Measurements from ENCODE around the gene CD151.

The CD151 gene

GRCh38 chr11:796565-797295 is 36.0 kb upstream of the CD151 start:
- no peak for DNase-seq (ENCODE audit: low read depth)
- H3K4me3 ChIP-seq (ENCODE audit: low read depth, low read length): peak overlapping the region; percentile 81

DNA sequence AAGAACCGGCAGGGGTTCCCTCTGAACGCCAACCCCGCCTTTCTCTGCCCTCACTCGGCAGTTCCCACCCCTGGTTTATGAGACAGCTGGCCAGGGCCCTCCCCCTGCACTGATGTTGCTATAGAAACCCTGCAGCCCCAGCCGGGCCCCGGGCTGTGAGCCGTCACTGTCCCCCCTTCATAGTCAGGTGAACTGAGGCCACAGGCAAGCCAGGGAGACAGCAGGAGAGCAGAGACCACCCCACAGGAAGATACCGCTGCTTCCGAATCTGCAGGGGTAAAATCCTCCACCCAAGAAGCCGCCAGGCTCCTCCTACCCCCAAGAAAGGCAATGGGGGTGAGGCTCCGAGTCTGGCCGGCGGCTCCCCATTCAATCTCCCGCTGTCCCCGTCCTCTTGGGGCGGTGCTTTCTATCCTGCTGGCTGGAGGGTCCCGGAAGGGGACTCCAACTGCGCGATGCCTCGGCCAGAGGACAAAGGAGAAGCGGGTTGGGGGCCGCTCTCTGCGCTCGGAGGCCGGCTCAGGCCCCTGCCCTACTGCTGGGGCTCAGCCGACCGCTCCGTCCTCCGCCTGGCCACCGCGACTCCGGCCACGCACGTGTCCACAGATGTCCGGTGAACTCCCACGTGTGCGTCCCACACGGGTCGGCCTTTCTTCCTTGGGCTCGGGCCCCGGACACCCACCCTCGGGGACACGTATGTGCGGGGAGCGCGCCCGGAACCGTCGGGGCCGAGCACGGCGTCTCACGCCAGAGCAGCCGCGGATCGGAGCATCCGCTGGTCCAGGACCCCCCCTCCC is 35.3 kb upstream of the CD151 start:
- DNase-seq (ENCODE audit: low read depth): peak; percentile 79
- peak overlapping the region; percentile 81 for H3K4me3 ChIP-seq (ENCODE audit: low read depth, low read length)

GRCh38 chr11:798093-798713 is 34.5 kb upstream of the CD151 start, which contains the start of gene SLC25A22:
TSS of gene SLC25A22 (minus strand) at chr11:798281. CDS start at chr11:795006, 3,275 bp downstream.
- H3K4me3 ChIP-seq (ENCODE audit: low read depth, low read length): peak within 1 kb of the TSS; percentile 81
- no peak for DNase-seq (ENCODE audit: low read depth)

GRCh38 chr11:799641-800316 is 33.0 kb upstream of the CD151 start:
- DNase-seq (ENCODE audit: low read depth): no peak
- H3K4me3 ChIP-seq (ENCODE audit: low read depth, low read length): no peak overlapping the region

DNA sequence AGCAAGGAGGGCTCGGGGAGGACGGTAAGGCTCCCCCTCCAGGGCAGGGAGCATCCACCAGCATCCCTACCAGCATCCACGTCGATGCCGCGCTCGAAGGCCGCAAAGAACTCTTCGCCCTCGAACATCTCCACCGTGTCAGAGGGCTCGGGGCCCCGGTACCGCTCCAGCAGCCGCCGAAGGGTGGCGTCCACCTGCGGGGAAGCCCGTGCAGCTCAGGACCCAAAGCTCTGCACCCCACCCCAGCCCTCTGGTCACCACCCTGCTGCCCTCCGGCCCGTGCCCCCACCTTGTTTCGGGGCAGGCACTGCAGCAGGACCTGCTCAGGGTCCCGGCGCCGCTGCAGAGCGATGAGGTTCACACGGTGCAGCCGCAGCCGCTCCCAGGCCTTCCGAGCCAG is 32.3 kb upstream of the CD151 start:
- DNase-seq (ENCODE audit: low read depth): no peak
- no peak overlapping the region for H3K4me3 ChIP-seq (ENCODE audit: low read depth, low read length)

DNA sequence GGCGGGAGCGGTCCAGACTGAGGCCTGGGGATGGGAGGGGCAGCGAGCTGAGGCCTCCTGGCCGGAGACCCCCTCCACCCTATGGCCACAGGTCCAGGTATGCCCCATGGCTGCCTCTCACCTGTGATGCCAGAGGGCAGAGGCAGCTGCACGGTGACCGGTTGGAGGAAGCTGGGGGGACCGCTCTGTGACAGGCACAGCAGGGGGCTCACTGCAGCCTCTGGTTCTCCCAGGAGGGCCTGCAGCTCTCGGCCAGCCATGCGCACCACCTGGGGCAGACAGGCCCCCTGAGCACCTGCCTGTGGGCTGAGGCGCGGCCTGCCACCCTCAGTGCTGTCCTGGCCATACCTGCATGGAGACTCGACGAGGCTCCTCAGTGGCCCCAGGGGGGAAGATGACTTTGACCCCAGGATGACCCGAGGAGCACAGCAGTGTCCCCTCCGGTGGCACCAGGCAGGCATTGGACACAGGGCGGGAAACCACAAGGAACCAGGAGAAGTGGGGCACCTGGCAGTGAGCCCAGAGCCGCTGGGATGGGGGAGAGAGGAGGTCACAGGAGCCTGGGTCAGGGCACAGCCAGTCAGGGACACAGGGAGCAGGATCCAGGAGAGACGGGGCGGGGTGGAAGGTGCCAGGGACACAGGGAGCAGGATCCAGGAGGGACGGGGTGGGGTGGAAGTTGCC is 31.5 kb upstream of the CD151 start:
- DNase-seq (ENCODE audit: low read depth): no peak
- H3K4me3 ChIP-seq (ENCODE audit: low read depth, low read length): no peak overlapping the region

GRCh38 chr11:802018-802617 is 30.6 kb upstream of the CD151 start:
- no peak for DNase-seq (ENCODE audit: low read depth)
- no peak overlapping the region for H3K4me3 ChIP-seq (ENCODE audit: low read depth, low read length)

- peak overlapping the region; percentile 75 for H3K4me3 ChIP-seq (ENCODE audit: low read depth, low read length)
- DNase-seq (ENCODE audit: low read depth): no peak
Measured at GRCh38 chr11:802693-803466, 29.9 kb upstream of the CD151 start.

GRCh38 chr11:803467-803742 is 29.3 kb upstream of the CD151 start:
- no peak for DNase-seq (ENCODE audit: low read depth)
- peak overlapping the region; percentile 75 for H3K4me3 ChIP-seq (ENCODE audit: low read depth, low read length)

DNA sequence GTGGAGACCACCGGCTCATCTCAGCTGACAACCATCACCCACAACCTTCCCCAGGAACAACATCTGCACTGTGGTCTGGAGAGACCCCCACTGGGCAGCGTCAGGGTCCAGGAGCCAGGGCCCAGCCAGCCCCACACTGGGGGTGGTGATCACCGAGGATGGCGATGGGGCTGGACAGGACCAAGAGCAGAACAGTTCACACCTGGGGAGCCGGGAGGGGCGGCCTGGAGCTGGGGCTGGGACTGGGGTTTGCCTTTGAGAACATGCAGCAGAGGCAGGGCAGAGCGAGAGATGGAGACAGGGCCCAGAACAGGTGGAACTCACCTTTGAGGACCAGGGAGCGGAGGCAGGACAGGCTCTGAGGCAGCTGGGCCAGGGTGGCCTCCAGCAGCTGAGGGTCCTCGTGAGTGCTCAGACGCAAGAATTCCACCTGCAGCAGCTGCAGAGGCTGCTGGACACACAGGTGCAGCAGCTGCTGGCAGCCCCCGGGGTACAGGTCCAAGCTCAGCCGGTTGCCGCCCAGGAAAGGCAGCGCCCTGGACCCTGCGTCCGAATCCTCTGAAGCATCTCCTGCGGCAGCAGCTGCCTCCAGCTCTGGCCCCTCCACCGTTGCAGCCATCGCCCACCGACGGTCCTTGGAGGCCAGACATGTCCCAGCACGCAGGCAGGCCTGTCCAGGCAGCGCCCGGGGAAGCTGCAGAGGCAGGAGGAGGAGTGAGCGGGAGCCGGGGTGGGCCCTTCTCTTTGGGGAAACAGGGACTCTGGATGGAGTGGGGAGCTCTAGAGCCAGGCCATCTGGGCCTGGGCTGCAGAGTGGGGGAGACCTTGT is 28.8 kb upstream of the CD151 start:
- peak overlapping the region; percentile 75 for H3K4me3 ChIP-seq (ENCODE audit: low read depth, low read length)
- no peak for DNase-seq (ENCODE audit: low read depth)

DNA sequence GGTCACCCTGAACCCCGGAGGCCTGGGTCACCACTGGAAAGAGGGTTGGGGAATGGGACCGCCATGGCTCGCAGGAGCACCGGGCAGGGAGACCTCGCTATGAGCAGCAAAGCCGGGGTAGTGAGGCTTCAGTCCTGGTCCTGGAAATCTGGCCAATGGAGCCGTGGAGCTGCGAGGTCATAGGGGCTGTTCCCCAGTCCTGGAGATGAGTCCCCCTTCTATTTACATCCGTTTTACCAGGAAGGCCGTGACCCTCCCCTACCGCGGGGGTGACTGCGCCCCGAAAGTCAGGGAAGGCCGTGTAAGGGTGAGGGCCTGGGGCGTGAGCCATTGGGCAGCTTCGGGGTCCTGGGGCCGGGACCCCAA is 28.2 kb upstream of the CD151 start:
- no peak for DNase-seq (ENCODE audit: low read depth)
- peak overlapping the region; percentile 75 for H3K4me3 ChIP-seq (ENCODE audit: low read depth, low read length)

DNA sequence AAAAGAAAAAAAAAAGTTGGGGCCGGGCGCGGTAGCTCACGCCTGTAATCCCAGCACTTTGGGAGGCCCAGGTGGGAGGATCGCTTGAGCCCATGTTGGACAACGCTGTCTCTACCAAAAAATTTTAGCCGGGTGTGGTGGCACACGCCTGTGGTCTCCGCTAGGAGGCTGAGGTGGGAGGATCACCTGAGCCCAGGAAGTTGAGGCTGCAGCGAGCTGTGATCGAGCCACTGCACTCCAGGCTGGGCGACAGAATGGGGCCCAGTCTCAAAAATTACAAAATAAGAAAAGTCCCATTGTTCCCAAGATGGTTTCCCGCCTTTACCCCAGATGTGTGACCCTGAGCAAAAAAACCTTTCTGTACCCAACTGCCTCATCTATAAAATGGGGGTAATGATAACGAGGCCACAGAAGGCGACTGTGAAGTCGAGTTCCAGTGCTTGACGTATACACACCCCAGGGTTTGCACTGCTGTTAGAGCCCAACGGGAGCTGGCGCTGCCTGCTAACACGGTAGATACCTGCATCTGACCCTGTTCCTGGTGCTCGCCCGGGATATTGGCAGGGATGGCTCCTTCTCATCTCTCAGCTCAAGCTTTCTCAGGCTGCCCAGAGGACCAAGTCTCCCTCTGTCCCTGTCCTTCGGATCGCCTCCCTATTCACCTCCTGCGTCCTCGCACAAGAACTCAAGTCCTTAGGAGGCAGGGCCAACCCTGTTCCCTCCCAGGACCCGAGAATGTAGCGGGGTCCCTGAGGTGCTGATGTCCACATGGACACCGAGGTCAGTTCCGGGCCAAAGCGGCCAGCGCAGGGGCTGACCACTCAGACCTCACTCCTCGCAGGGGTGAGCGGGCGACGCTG is 24.1 kb upstream of the CD151 start:
- DNase-seq (ENCODE audit: low read depth): no peak
- H3K4me3 ChIP-seq (ENCODE audit: low read depth, low read length): peak overlapping the region; percentile 97

DNA sequence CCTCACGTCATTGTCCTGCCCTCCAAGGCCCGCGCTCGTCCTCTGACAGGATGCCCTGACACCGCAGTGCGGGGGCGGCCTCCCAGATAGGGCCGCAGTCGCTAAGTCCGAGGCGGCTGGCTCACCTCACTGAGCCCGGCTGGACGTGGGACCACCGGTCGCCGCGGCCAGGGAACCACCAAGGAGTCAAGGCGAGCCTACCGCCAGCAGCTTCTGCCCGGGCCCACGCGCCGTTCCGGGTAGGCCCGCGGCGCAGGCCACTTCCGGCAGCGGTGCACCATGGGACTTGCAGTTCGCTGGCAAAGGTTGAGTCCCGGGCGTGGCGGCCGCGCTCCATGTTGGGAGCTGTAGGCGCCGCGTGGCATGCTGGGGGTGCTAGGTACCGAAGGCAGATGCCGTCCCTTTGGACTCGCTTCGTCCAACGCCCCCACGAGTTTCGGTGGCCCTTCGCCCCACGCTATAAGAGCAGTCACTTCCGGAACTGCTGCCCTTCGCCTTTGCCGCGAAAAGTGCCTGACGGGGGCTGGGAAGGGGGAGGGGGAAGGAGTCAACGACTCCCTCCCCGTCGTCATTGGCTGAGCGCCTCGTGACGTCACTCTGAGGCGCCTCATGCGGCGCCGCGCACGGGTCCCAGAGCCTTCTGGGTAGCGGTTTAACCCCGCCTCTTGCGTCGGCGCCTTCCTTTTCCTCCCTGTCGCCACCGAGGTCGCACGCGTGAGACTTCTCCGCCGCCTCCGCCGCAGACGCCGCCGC is 23.3 kb upstream of the CD151 start, which contains the start of gene RPLP2:
Gene RPLP2 (plus strand): TSS at position 681 of the 753 bp plus-strand sequence. CDS start 268 bp downstream, outside the sequence.
- DNase-seq (ENCODE audit: low read depth): peak; percentile 87
- H3K4me3 ChIP-seq (ENCODE audit: low read depth, low read length): peak within 1 kb of the TSS; percentile 97

- no peak for DNase-seq (ENCODE audit: low read depth)
- H3K4me3 ChIP-seq (ENCODE audit: low read depth, low read length): peak overlapping the region; percentile 97
Measured at GRCh38 chr11:810040-810567, 22.6 kb upstream of the CD151 start.

DNA sequence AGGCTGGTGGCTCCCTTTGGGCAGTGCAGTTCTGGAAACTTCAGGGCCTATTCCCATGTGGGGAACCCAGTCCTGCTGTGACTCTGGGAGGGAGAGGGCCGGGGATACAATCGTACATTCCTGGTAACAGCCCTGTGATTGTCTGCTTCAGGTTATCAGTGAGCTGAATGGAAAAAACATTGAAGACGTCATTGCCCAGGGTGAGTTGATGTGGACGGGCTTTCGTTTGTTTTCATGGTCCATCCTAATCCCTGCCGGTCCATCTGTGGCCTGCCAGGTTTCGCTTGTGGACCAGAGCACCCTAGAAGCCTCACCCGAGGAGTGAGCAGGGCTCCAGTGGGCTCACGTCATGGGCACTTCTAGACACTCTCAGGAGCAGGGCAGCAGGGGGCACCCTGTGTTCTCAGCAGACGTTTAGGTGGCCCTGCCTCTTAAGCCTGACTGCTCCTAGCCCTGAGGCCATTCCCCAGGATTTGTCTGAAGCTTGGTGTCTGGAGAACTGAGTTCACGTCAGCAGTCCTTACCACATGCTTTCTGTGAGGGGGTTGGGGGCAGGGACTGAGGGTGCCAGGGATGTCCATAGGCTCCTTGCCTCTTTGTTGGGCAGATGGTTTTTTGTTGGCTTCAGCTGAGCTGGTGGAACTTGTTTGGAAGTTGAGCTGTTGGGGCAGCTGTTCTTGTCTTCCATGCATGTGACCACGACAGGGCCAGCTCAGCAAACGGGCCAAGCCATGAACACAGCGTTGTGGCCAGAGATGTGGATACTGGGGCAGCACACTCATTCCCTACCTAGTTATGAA is 21.1 kb upstream of the CD151 start:
- peak overlapping the region; percentile 97 for H3K4me3 ChIP-seq (ENCODE audit: low read depth, low read length)
- DNase-seq (ENCODE audit: low read depth): no peak
